ENCODE measurements around the gene RFPL2.

DNA sequence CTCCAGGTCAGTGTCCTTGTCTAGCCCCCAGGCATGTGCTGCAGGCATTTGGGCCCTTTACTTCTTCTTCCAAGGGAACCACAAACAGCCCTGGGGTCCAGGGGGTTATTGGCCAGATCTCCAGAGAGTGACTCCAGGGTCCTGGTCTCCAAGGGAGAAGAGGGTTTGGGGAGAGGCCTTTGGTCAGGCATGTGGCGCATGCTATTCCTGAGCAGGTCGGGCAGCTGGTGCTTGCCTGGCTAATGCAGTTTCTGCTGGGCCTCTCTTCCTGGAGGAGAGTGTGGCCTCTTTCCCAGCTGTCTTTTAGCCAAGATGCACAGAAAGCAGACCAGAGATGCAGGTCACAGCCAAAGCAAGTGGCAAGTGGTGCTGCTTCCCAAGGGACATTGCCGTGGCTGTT, 3.8 kb upstream of the RFPL2 start:
- TF ChIP-seq YY1 (IDR thresholded peaks at IDR 0.05; ENCODE audit: low read depth) (no peak), RAD21 (IDR thresholded peaks at IDR 0.05; ENCODE audit: low read depth) (no peak)
- TF ChIP-seq, protein P1, sequence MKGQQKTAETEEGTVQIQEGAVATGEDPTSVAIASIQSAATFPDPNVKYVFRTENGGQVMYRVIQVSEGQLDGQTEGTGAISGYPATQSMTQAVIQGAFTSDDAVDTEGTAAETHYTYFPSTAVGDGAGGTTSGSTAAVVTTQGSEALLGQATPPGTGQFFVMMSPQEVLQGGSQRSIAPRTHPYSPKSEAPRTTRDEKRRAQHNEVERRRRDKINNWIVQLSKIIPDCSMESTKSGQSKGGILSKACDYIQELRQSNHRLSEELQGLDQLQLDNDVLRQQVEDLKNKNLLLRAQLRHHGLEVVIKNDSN (IDR thresholded peaks at IDR 0.05): no peak
